Peyer's patch (tissue), 4 donors: ENCODE results near the gene DMBT1. TPM values are rescaled to one million over a fixed set of nuclear protein-coding genes. Genes with fewer than 3 reads are reported as not detected.
"Not testable (repeated sequence)": the region's sequence is repeated elsewhere in the genome, so short reads cannot be mapped to it uniquely, and the experiment has no call there.

Experiments
- DNase-seq, 3 donors: peaks; one replicate each; pipeline ENCODE4 v3.0.0-alpha.2; 2017 to 2019
- H3K27ac ChIP-seq, 4 donors: fragments of 200-600 bp; sonication (generic); one replicate each; pipeline ENCODE4 v1.5.1; 2016 to 2019
- H3K27me3 ChIP-seq, 2 donors: fragments of 200-600 bp; sonication (generic); one replicate each; pipeline ENCODE4 v1.5.1; 2019
- H3K36me3 ChIP-seq, 3 donors: fragments of 200-600 bp; sonication (generic); one replicate each; pipeline ENCODE4 v1.5.1; 2016 to 2019
- H3K4me1 ChIP-seq, 4 donors: fragments of 200-600 bp; sonication (generic); one replicate each; pipeline ENCODE4 v1.5.1; 2016 to 2019
- H3K4me3 ChIP-seq, 4 donors: fragments of 200-600 bp; sonication (generic); 1 replicate in 3 of 4; 2 replicates in 1 of 4; pipeline ENCODE4 v1.5.1; 2016 to 2019; ENCODE audit warnings: mild to moderate bottlenecking in 1 of 4
- H3K9me3 ChIP-seq, 4 donors: fragments of 200-600 bp; sonication (generic); one replicate each; pipeline ENCODE4 v1.5.1; 2016 to 2019; ENCODE audit warnings: mild to moderate bottlenecking in 1 of 4
- CTCF ChIP-seq, 6 experiments: fragments of 450-650 bp in 4 of 6; fragments of 200-600 bp in 2 of 6; sonication (generic) in 1 of 6; IDR thresholded peaks; one replicate each; pipeline ENCODE4 v1.5.1; 2017 to 2019; ENCODE audit warnings: antibody characterized with exemption in 6 of 6, mild to moderate bottlenecking in 3 of 6, moderate library complexity in 1 of 6
- POLR2A ChIP-seq, 2 donors: fragments of 450-650 bp; IDR thresholded peaks; one replicate each; pipeline ENCODE4 v1.5.1; 2017; ENCODE audit warnings: antibody characterized with exemption in 2 of 2, mild to moderate bottlenecking in 2 of 2, moderate library complexity in 2 of 2
- total RNA-seq, 4 donors: library from RNA; depleted of rRNA; stranded (reverse); fragments of >200 nt; gene quantifications; one replicate each; pipeline ENCODE4 v1.1.0, GENCODE V29; 2016

DMBT1 gene
- total RNA-seq, 4 donors from 2014 or later = 124 to 653 (median 224) TPM

GRCh38 chr10:122575776-122576175 is 15.2 kb downstream of the DMBT1 start:
- Histone ChIP-seq H3K4me1 (no peaks in the 10 kb centered on the region), H3K9me3 (no peaks in the 10 kb centered on the region), H3K36me3 (peaks cover 0 to 10% (median 0%) of the 10 kb centered on the region in 3 donors), H3K4me3 (no peak overlapping the region), H3K27me3 (no peaks in the 10 kb centered on the region), H3K27ac (no peak overlapping the region)
- TF ChIP-seq CTCF (IDR thresholded peaks at IDR 0.05) (no peak), POLR2A (IDR thresholded peaks at IDR 0.05) (no peak)
- no peak for DNase-seq

GRCh38 chr10:122576291-122576690 is 15.7 kb downstream of the DMBT1 start:
- Histone ChIP-seq H3K4me3 (no peak overlapping the region), H3K4me1 (no peaks in the 10 kb centered on the region), H3K27me3 (no peaks in the 10 kb centered on the region), H3K36me3 (peaks cover 0 to 10% (median 0%) of the 10 kb centered on the region in 3 donors), H3K9me3 (no peaks in the 10 kb centered on the region), H3K27ac (no peak overlapping the region)
- no peak for DNase-seq
- TF ChIP-seq POLR2A (IDR thresholded peaks at IDR 0.05) (no peak), CTCF (IDR thresholded peaks at IDR 0.05) (no peak)

GRCh38 chr10:122577311-122577885 is 16.8 kb downstream of the DMBT1 start:
- no peak for DNase-seq
- Histone ChIP-seq H3K27ac (no peak overlapping the region), H3K9me3 (no peaks in the 10 kb centered on the region), H3K27me3 (no peaks in the 10 kb centered on the region), H3K4me3 (no peak overlapping the region), H3K36me3 (peaks cover 0 to 4% (median 0%) of the 10 kb centered on the region in 3 donors), H3K4me1 (no peaks in the 10 kb centered on the region)
- TF ChIP-seq POLR2A (IDR thresholded peaks at IDR 0.05) (no peak), CTCF (IDR thresholded peaks at IDR 0.05) (no peak)

GRCh38 chr10:122586070-122586469 is 25.5 kb downstream of the DMBT1 start:
- H3K4me3 ChIP-seq, H3K4me1 ChIP-seq, H3K27me3 ChIP-seq, DNase-seq, H3K9me3 ChIP-seq, H3K27ac ChIP-seq, H3K36me3 ChIP-seq: not testable (repeated sequence)

- H3K9me3 ChIP-seq = no peaks in the 10 kb centered on the region
- H3K36me3 ChIP-seq = no peaks in the 10 kb centered on the region
- H3K27me3 ChIP-seq = no peaks in the 10 kb centered on the region
- TF ChIP-seq CTCF (IDR thresholded peaks at IDR 0.05) = no peak
- TF ChIP-seq POLR2A (IDR thresholded peaks at IDR 0.05) = no peak
- DNase-seq = no peak
- H3K27ac ChIP-seq = no peak overlapping the region
- H3K4me1 ChIP-seq = no peaks in the 10 kb centered on the region
- H3K4me3 ChIP-seq = no peak overlapping the region
Measured at GRCh38 chr10:122587098-122587760, 26.7 kb downstream of the DMBT1 start.

GRCh38 chr10:122588381-122588780 is 27.8 kb downstream of the DMBT1 start:
- no peaks in the 10 kb centered on the region for H3K27me3 ChIP-seq
- no peak overlapping the region for H3K27ac ChIP-seq
- H3K9me3 ChIP-seq = no peaks in the 10 kb centered on the region
- TF ChIP-seq POLR2A (IDR thresholded peaks at IDR 0.05) = no peak
- no peak overlapping the region for H3K4me3 ChIP-seq
- no peaks in the 10 kb centered on the region for H3K36me3 ChIP-seq
- no peaks in the 10 kb centered on the region for H3K4me1 ChIP-seq
- no peak for DNase-seq
